HG02759 (cell line): Measurements from ENCODE around the gene HCK.
A peak's percentile ranks its signal among the peaks of the same experiment; 100 is the strongest.

Source experiments
- ATAC-seq: cut with Tn5 transposase; IDR thresholded peaks from one replicate; pipeline ENCODE4 v1.9.1; 2021; ENCODE audit warnings: mild to moderate bottlenecking, moderate library complexity; ENCODE audit not compliant: unreplicated experiment

The HCK gene

DNA sequence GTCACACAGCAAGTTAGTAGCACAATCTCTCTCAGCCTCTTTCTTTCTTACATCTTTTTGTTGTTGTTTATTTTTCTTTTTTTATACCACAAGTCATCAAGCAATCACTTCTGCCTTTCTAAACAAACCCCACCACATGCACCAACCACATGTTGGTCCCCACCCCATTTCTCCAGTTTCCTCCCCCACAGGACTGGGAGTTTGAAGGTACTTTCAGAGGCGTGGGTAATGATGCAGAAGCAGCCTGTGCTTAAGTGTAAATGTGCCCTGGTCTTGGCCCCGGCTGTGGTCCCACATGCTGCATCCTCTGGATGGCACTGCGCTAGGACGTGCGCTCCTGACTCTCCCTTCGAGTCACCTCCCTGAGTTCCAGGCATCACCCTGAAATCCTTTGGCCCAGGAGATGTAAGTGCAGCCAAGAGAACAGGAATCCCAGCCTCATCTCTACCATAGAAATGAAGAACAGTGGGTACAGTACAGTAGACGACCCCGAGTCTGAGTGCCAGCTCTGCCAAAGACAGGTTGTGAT lies 5.7 kb downstream of the HCK start:
- ATAC-seq: no peak

DNA sequence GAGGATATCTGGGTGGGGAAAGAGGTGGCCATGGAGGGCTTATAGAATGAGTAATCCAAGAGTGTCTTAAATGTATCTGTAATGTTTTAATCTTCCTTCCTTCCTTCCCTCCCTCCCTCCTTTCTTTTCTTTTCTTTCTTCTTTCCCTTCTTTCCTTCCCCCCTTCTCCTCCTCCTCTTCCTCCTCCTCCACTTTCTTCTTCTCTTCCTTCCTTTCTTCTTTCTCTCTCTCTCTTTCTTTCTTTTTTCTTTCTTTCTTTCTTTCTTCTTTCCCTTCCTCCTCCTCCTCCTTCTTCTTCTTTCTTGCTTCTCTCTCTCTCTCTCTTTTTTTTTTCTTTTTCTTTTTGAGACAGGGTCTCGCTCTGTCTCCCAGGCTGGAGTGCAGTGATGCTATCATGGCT lies 7.1 kb downstream of the HCK start:
- ATAC-seq: no peak

DNA sequence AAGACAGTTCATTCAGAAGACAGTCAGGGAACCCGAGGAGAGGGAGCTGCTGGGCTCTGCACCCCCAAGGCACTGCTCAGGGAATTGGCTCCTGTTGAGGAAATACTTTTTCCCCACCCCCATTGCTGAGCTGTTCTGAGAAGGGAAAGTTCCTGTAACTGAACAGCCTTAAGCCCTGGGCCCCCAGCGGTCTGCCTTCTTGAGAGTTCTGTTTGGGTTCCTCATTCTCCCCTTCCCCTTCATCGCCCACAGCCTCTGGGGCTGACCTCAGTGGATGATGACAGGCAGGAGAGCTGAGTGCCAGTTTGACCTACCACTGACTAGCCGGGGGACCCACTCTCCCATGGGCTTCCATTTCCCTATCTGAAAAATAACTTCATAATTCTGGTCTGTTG lies 10.7 kb downstream of the HCK start:
- ATAC-seq: peak; percentile 55

DNA sequence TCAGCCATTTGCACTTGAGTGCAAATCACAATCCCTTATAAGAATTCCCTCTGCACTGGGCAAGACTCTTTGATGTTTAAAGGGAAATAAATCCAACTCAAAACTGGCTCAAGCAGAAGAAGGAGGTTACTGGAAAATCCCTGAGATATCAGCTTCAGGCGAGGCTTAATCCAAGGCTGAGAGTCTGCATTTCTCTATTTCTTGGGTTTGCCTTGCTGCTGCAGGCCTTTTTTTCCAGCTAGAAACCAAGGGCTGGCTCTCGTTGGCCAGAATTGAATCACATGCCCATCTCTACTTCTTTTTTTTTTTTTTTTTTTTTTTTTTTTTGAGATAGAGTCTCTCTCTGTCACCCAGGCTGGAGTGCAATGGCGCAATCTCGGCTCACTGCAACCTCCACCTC lies 11.7 kb downstream of the HCK start:
- ATAC-seq: no peak

DNA sequence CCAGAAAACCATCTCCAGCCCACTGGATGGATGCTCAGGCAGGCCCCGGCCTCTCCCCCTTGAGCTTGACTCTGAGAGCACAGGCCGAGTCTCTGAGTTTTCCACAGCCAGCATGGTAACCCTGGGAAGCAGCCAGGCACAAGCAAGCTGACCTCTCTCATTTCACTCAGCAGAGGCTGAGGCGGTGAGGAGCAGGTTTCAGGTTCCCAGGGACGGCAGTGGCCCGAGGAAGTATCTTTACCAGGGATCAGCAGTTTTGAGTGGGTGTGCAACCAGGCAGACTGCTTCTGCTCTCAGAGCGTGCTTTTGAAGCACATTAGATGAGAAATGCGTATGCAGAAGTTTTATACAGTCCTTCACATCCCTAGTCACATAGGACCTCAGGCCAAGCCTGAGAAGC lies 12.6 kb downstream of the HCK start:
- ATAC-seq: no peak

DNA sequence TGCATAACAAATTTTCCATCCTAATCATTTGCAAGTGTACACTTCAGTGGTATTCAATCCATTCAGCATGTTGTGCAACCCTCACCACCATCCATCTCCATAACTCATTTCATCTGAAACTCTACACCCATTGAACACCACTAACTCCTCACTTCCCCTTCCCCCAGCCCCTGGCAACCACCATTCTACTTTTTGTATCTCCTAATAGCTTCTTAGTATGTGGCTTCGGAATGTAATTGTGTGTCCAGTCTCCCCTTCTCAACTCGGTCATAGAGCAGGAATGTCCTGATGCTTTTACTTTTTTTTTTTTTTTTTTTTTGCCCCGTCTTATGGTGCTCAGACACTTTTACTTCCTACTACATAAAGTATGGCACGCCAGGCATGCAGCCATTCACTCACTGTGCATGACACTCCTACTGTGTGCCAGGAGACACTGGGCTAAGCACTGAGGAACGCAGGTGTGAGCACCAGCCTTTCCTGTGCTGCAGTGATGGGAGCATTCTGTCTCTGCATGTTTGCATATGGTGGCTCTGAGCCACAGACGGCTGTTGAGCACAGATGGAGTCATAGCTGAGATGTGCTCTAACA lies 15.3 kb downstream of the HCK start:
- no peak for ATAC-seq

DNA sequence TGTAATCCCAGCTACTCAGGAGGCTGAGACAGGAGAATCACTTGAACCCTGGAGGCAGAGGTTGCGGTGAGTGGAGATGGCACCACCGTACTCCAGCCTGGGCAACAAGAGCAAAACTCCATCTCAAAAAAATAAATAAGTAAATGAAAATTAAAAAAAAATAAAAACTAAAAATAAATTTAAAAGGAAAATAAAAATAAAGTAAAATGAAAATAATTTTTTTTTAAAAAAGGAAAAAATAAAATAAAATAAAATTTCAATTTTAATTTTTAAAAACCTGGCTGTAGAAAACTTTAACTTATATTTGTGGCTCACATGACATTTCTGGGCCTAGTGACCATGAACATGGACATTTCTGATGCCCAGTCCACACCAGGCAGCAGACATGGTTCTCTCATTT lies 16.1 kb downstream of the HCK start:
- no peak for ATAC-seq

DNA sequence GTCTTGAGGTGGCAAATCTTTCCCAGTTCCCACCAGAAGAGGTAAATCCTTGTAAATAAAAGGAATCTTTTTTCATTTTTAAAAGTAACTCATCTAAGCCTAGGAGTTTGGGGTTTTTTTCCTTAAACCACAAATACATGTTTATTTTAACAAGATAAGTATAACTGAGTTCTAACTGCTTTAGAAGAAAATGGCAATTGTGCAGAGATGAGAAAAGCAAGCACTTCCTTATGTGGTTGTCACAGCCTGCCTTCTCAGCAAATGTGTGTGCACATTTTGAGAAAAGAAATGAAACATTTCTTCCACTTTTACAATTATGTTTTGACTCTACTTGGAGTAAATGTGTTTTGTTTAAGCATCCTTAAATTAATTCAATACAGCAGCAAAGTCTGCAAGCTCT lies 17.7 kb downstream of the HCK start:
- ATAC-seq: no peak

DNA sequence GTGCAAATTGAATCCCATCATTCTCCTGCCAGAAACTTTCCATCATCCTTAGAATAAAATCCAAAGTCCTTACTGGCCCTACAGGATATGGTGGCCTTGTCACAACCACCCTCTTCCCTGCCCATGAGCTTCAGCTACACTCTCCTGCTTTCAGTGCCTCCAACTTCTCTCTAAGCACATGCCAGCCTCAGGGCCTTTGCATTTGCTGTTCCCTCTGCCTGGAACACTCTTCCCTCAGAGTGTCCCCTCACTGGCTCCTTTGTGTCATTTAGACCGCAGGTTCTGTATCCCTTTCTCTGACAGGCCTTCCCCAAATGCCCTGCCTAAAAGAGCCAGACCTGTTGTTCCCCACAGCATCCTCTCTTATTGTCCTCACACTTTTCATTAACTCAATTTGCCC lies 18.2 kb downstream of the HCK start:
- ATAC-seq: no peak

DNA sequence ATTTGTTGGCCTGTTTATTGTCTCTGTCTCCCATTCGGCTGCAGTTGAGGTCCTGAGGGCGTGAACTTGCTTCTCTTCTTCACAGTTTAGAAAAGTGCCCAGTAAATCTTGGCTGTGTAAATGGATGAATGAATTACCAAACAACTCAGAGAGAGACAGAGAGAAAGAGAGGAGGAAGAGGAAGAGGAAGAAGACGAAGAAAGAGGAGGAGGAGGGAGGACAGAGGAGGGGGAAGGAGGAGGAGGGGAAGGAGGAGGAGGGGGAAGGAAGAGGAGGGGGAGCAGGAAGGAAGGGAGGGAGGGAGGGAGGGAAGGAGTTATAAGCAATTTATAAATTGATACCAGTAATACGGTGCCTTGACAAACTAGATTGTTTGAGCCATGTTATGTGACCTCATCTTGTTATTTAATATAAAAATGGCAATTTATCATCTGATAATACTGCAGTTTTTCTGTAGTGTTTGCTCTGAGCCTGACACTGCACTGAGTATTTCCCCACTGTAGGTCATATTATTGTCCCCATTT lies 18.7 kb downstream of the HCK start:
- no peak for ATAC-seq

DNA sequence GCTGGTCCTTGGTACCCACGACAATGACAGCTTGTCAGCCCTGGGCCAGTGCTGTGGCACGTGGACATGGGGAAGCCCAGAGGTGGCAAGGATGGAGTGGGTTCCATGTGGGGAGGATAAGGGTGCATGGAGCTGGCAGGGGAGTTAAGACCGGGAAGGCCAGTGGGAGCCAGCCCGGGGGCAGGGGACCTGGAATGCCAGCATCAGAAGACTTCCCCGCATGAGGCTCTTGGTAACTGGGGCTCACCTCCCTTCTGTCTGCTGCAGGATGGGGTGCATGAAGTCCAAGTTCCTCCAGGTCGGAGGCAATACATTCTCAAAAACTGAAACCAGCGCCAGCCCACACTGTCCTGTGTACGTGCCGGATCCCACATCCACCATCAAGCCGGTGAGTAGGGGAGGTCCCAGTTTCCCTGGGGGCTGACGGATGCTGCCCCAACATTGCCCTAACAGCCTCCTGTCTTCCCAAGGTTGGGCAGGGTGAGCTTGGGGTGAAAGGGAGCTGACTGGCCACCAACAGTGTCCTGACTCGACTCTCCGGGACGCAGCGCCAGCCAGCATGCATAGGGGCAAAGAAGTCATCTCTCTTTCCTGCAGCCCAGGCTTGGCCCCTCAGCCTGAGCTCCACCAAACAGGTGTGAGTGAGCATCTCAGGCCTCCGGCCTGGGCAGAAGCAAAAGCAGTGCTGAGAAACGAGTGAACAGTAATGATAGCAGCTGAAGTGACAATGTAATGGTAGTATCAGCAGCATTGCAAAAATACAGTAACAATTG lies 19.5 kb downstream of the HCK start:
- no peak for ATAC-seq

DNA sequence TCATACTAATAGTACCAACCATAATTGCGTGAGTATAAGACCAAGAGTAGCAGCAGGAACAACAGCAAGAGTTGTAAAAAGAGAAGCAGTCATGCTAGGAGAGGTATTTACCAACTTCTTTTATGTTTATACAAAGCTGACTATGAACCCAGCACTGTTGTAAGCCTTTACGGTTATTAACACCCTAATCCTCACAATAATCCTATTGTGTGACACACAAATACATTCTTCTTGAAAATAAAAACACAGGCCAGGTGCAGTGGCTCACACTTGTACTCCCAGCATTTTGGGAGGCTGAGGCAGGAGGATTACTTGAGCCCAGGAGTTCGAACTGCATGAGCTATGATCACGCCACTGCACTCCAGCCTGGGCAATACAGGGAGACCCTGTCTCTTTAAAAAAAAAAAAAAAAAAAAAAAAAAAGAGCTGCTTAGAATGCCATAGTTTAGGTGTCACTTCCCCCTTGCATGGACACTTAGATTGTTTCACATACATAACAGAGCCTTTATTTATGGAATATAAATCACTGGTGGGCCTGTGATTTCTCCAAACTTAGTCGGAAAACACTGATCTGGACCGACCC lies 20.2 kb downstream of the HCK start:
- no peak for ATAC-seq

DNA sequence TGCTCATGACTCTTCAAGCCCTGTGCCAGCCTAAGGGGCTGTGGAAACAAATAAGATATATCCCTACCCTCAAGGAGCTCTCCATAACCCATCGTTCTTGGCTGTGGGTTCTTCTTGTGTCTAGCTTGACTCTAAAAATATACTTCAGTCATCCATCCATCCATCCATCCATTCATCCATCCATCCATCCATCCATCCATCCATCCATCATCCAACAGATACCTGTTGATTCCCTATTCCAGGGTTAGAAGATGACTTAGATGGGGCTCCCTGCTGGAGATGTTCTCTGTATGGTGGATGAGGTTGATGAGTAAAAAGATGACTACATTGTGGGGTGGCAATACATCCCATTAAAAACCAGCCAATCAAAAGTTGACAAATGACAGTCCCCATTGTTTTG lies 23.5 kb downstream of the HCK start:
- ATAC-seq: no peak

DNA sequence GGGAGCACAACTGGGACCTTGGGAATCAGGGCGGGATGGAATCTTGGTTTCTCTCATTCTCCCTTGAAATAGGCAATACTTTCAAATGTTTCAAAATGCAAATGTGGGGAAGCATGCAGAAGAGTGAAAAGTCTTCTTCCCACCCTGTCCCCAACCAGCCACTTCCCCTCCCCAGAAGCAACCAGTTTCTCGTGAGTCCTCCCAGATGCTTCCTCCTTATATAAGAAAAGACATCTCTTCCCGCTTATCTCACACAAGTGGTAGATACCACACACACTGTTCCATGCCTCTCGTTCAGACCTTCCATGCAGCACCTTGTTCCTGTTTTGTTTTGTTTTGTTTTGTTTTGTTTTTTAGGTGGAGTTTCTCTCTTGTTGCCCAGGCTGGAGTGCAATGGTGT lies 25.1 kb downstream of the HCK start:
- no peak for ATAC-seq

DNA sequence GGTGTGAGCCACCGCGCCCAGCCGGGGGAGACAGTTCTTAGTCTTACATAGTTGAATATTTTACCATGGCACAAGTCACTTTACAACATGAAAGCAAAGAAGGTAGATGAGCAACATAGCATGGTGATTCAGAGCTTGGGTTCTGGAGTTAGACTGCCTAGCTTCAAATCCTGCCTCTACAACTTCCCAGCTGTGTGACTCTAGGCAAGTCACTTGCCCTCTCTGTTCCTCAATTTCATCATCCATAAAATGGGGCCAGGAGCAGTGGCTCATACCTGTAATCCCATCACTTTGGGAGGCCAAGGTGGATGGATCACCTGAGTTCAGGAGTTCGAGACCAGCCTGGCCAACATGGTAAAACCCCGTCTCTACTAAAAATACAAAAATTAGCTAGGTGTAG lies 26.3 kb downstream of the HCK start:
- ATAC-seq: no peak

DNA sequence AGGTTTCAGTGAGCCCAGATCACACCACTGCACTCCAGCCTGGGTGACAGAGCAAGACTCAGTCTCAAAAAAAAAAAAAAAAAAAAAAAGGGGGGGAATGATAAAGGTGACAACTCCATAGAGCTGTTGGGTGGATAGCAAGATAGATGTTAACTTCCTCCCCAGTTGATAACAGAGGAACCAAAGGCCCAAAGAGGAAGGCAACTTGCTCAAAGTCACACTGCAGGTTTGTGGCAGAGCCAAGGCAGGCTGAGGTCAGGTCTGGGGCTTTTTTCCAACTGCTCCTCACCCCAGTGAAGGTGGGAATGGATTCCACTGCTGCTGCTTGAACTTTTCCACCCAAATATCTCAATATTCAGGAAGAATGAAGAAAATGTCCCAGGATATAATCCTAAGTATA lies 26.7 kb downstream of the HCK start:
- ATAC-seq: no peak

DNA sequence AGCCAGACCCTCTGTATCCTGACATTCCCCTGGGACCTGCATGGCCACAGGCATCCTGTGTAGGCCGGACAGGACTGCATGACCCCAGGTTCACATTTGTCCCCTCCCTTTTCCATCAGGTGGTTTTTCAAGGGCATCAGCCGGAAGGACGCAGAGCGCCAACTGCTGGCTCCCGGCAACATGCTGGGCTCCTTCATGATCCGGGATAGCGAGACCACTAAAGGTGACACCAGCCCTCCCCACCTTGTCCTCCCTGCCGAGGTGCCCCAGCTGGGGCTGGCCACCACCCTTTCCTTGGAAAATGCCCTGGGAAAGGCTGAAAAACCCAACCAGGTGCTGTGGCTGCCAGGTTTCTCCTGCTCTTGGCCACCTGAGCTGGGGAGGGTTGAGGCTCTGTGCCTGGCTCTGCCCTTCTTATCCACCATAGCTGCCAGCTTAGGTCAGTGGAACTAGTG lies 27.6 kb downstream of the HCK start:
- no peak for ATAC-seq

DNA sequence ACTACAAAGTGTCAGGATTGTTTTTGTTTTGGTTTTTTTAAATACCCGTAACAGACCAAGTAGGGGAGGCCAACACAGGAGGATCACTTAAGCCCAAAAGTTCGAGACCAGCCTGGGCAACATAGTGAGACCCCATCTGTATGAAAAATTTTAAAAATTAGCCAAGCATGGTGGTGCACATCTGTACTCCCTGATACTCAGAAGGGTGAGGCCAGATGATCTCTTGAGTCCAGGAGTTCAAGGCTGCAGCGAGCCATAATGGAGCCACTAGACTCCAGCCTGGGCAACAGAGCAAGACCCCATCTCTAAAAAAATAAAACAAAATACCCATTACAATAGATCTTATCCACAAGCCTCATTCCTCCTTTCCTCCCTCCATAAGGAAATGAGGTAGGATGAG lies 28.7 kb downstream of the HCK start:
- no peak for ATAC-seq

DNA sequence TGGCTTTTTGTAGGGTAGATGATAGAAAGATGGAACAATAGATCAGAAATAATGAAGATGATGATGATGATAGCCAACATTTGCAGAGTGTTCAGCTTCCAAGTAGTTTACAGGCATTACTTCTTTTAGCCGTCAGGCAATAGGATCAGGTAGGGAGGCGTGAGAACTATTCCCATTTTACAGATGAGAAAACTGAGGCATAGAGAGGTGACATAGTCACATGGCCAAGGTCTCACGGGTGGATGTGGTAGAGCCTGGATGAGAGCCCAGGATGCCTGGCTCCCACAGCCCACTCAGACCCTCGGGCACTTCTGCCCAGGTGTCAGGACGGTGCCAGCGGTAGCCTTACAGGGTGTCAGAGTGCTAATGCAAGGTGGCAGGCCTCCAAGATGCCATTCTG lies 31.4 kb downstream of the HCK start:
- no peak for ATAC-seq

DNA sequence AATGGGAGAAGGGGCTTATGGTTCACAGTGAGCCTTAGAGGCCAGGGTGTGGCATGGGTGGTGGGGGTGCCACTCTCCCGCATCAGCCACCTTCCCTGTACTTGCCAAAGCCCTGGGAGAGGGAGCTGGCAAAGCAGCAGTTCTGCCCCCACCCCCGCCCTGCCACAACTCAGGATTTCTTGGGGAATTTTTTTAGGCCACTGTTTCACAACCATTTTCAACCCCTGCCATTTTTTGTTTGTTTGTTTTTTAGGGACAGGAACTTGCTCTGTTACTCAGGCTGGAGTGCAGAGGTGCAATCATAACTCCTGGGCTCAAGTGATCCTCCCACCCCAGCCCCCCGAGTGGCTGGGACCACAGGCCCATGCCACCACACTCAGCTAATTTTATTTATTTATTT lies 35.0 kb downstream of the HCK start:
- ATAC-seq: no peak

DNA sequence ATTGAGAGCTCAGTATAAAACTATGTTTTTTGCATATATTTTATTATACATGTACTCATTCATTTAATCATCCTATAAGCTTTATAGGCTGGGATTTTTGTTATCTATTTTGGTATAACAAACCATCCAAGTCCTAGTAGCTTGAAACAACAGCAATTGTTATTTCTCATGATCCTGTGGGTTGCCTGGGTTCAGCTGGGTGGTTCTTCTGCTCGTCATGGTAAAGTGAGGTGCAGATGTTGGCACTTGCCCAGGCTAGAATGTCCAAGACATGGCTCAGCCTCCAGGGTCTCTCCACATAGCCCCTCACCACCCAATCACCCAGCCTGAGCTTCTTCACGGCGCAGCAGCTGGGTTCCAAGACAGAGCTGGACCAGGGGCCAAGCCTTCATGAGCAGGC lies 36.7 kb downstream of the HCK start:
- no peak for ATAC-seq
